ENCODE data around the gene HM13.

The HM13 gene

DNA sequence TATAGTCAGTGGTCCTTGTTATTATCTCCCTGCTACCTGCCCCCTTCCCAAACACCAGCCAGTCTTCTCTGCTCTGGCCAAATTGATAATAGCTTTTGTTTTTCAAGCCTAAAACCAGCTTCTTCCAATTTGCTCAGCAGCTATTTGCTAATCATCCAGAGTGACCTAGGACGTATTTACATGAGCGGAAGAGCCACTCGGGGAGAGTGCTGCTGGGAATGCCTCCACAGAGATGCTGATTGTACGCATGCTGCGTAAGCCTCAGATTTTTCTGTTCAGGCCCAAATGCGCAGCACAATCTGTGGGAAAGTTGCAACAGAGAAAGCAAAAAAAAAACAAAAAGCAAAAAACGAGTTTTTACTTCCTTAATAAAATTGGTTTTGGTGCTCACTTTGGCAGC lies 66.5 kb downstream of the HM13 start:
- no peaks in the 10 kb centered on the region; the same call in 1 of the 2 replicates for H3K4me1 ChIP-seq
- no peaks in the 10 kb centered on the region for H3K36me3 ChIP-seq
- H3K27me3 ChIP-seq: no peaks in the 10 kb centered on the region
- no peaks in the 10 kb centered on the region for H3K9me3 ChIP-seq
- H3K4me3 ChIP-seq (ENCODE audit: low read depth, low read length): no peak overlapping the region
- no peak for DNase-seq
- TF ChIP-seq, protein P1, sequence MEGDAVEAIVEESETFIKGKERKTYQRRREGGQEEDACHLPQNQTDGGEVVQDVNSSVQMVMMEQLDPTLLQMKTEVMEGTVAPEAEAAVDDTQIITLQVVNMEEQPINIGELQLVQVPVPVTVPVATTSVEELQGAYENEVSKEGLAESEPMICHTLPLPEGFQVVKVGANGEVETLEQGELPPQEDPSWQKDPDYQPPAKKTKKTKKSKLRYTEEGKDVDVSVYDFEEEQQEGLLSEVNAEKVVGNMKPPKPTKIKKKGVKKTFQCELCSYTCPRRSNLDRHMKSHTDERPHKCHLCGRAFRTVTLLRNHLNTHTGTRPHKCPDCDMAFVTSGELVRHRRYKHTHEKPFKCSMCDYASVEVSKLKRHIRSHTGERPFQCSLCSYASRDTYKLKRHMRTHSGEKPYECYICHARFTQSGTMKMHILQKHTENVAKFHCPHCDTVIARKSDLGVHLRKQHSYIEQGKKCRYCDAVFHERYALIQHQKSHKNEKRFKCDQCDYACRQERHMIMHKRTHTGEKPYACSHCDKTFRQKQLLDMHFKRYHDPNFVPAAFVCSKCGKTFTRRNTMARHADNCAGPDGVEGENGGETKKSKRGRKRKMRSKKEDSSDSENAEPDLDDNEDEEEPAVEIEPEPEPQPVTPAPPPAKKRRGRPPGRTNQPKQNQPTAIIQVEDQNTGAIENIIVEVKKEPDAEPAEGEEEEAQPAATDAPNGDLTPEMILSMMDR (IDR thresholded peaks at IDR 0.05; ENCODE audit: low read depth, low read length): no peak

DNA sequence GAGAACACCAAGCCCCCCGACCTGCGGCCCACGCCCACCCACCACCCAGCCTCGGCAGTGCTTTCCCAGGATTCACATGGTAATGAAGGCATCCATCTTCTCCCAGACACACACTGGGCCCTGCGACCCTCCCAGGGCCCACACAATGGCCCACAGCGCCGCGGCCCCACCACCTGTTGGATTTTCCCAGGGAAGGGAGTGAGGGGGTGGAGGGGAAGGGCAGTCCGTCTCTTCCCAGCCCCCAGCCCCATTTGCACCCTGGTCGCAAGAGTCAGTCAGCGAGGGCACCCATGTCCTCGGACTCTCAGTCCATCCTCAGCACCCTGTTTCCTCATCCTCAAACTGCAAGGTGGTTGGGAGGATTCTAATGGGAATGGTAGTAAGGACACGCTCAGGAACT lies 67.1 kb downstream of the HM13 start:
- TF ChIP-seq, protein P1 (IDR thresholded peaks at IDR 0.05; ENCODE audit: low read depth, low read length): no peak
- H3K27me3 ChIP-seq: no peaks in the 10 kb centered on the region
- H3K4me3 ChIP-seq (ENCODE audit: low read depth, low read length): no peak overlapping the region
- no peak for DNase-seq
- no peaks in the 10 kb centered on the region; the same call in 1 of the 2 replicates for H3K4me1 ChIP-seq
- H3K36me3 ChIP-seq: no peaks in the 10 kb centered on the region
- H3K9me3 ChIP-seq: no peaks in the 10 kb centered on the region

DNA sequence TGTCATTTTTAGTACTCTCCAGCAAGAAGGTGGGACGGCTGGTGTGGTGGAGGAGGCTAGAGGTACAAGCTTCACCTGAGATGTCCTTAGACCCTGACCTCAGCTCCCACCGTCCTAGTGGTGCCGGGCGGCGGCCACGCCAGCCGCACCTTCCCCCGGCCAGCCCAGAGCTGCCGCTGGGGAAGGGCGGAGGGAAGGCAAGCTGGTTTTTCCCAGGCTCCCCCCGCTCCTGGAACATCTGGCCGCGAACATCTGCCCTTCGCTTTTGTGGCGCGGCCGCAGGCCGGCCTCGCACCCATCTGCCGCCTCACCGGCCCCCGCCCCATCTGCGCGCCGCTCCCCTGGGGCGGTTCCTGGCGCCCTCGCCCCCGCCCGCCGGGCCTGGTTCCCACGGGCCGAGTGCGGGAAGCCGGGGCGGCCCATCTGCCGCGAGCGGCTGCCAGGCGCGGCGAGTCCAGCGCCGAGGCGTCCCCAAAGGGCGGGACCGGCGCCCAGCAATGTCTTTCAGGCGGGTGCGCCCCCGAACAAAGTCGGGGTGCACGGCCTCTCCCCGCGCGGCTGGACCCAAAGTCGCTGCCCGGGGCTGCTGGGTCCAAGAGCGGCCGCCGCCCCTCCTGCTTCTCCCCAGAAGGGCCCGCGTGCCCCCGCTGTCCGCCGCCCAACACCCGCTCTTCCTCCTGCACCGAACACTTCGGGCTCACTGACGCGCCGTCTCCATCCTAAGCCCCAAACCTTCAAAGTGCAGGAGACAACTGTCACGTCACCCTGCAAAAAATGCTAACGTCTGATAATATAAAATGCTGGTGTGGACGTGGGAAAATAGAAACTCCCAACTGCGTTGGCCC lies 73.5 kb downstream of the HM13 start:
- Histone ChIP-seq H3K36me3 (no peaks in the 10 kb centered on the region), H3K4me1 (peaks cover 6% of the 10 kb centered on the region), H3K4me3 (ENCODE audit: low read depth, low read length) (peak overlapping the region; percentile 59), H3K9me3 (no peaks in the 10 kb centered on the region), H3K27me3 (no peaks in the 10 kb centered on the region)
- TF ChIP-seq, protein P1 (IDR thresholded peaks at IDR 0.05; ENCODE audit: low read depth, low read length): no peak
- DNase-seq: peak; percentile 71

DNA sequence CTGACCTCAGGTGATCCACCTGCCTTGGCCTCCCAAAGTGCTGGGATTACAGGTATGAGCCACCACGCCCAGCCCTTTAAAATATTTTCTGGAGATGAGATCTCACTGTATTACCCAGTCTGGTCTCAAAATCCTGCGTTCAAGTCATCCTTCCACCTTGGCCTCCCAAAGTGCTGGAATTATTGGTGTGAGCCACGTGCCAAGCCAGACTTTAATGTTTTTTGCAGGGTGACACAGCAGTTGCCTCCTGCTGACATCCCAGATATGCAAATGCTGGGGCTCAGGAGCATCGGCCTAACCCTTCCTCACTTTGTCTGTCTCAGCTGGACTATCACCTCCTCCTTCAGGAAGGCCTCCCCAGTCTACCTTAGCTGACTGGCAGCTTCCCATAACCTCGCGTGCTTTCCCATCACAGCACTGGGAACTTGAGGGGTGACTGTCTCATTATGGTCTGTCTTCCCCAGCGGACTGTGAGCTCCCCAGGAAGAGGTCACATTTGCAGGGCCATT lies 76.5 kb downstream of the HM13 start:
- H3K4me3 ChIP-seq (ENCODE audit: low read depth, low read length): no peak overlapping the region
- TF ChIP-seq, protein P1 (IDR thresholded peaks at IDR 0.05; ENCODE audit: low read depth, low read length): no peak
- H3K4me1 ChIP-seq: peaks cover 14% of the 10 kb centered on the region
- H3K9me3 ChIP-seq: no peaks in the 10 kb centered on the region
- H3K36me3 ChIP-seq: no peaks in the 10 kb centered on the region
- no peaks in the 10 kb centered on the region for H3K27me3 ChIP-seq
- DNase-seq: no peak

DNA sequence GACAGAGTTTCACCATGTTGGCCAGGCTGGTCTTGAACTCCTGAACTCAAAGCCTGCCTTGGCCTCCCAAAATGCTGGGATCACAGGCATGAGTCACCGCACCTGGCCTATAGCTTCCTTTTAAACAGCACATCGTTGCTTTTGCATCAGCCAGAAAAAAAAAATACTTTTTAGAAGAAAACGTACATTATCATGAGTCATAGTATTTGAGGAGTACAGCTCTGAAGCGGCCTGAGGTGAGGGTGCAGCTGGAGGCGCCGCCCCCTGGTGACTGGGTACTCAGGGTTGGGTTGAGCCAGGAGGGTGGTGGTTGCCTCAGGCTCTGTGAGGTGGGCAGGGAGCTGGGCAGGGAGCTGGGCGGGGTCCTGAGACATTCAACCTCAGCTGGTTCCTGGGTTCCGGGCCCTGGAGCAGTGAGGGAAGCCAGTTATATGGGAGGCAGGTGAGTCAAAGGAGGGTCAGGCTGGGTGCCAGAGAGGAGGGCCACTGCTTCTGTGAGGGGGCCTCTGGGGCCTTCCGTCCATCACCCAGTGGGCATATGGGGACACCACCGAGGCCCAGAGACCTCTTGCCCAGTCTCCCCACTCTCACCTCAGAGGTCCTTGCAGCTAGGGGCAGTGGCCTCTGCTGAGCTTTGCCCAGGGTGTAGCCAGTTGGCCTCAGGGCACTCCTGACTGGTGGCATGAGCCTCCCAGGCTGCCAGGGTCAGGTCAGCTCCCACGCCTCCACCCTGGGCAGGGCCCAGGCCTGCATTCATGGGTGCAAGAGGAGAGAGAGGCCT lies 79.2 kb downstream of the HM13 start:
- Histone ChIP-seq H3K27me3 (no peaks in the 10 kb centered on the region), H3K4me1 (peaks cover 11% of the 10 kb centered on the region), H3K9me3 (no peaks in the 10 kb centered on the region), H3K36me3 (no peaks in the 10 kb centered on the region), H3K4me3 (ENCODE audit: low read depth, low read length) (no peak overlapping the region)
- TF ChIP-seq, protein P1 (IDR thresholded peaks at IDR 0.05; ENCODE audit: low read depth, low read length): no peak
- DNase-seq: no peak
